Activated B cell treated with CpG ODN at 0.5 μM for 24 hours (primary cell): ENCODE results near the gene SNORC. TPM values are rescaled to one million over a fixed set of nuclear protein-coding genes. Genes with fewer than 3 reads are reported as not detected.

ENCODE experiments used
- ATAC-seq: fragments of 200-7000 bp; cut with Tn5 transposase; one replicate; pipeline ENCODE4 v1.10.0; 2021; ENCODE audit warnings: low read depth, mild to moderate bottlenecking, moderate library complexity
- CTCF ChIA-PET: fragments of 350-600 bp; sonication (Branson Sonifier 250); formaldehyde crosslinking; loops from one replicate; lab custom pipeline; 2021; ENCODE audit warnings: antibody characterized with exemption; lab: Charles Lee
- POLR2A ChIA-PET: fragments of 350-600 bp; sonication (Branson Sonifier 250); formaldehyde crosslinking; loops from one replicate; lab custom pipeline; 2021; ENCODE audit warnings: antibody characterized with exemption; lab: Charles Lee
- DNase-seq: peaks from one replicate; pipeline ENCODE4 v3.0.0; 2022
- H3K27ac Mint-ChIP-seq: one replicate; pipeline ENCODE4 v1.8.0; 2020; ENCODE audit warnings: mixed read lengths
- H3K27me3 Mint-ChIP-seq: one replicate; pipeline ENCODE4 v1.8.0; 2021; ENCODE audit warnings: mixed read lengths
- H3K36me3 Mint-ChIP-seq: one replicate; pipeline ENCODE4 v1.8.0; 2021; ENCODE audit warnings: low read depth, mixed read lengths
- H3K4me1 Mint-ChIP-seq: one replicate; pipeline ENCODE4 v1.8.0; 2021; ENCODE audit warnings: mixed read lengths
- H3K4me3 Mint-ChIP-seq: one replicate; pipeline ENCODE4 v1.8.0; 2020; ENCODE audit warnings: mild to moderate bottlenecking, mixed read lengths
- H3K9me3 Mint-ChIP-seq: one replicate; pipeline ENCODE4 v1.8.0; 2020; ENCODE audit warnings: mixed read lengths
- intact Hi-C: fragments of 100-400 bp; cut with micrococcal nuclease; formaldehyde crosslinking; loops from one replicate; pipeline ENCODE4 v1.15.1; 2024
- total RNA-seq: library from RNA; stranded (reverse); gene quantifications from 2 replicates; pipeline ENCODE4 v1.2.3, GENCODE V29; 2022
- TF ChIP-seq, protein P1 (sequence below): fragments of 200-600 bp; IDR thresholded peaks from one replicate; pipeline ENCODE4 v1.8.0; 2022; ENCODE audit warnings: antibody characterized with exemption, mild to moderate bottlenecking

The SNORC gene
- total RNA-seq, 1 donor from 2014 or later, result 2.1 TPM

DNA sequence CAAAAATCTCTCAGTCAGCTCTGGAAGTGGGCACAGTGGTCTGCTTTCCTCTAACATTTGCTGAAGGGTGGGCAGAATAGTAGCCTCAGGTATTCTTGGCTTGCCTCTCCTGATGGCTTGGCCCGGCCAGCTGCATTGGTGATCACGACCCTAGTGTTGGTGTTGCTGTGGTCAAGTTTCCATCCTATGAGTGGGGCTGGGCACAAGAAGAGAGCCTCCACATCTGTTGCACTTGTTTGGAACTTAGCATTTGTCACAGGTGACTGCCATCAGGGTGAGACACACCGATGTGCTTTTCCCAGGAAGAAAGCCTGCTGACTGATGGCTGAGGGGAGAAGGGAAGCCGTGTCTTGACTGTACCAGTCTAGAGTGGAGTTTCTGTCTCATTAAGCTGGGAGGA lies 33.1 kb upstream of the SNORC start:
- intact Hi-C loops, result loop anchor here (5.0 kb wide), 1 partner anchor 415 kb away; the partner anchor contains the start of gene ATG16L1
- TF ChIP-seq, protein P1, sequence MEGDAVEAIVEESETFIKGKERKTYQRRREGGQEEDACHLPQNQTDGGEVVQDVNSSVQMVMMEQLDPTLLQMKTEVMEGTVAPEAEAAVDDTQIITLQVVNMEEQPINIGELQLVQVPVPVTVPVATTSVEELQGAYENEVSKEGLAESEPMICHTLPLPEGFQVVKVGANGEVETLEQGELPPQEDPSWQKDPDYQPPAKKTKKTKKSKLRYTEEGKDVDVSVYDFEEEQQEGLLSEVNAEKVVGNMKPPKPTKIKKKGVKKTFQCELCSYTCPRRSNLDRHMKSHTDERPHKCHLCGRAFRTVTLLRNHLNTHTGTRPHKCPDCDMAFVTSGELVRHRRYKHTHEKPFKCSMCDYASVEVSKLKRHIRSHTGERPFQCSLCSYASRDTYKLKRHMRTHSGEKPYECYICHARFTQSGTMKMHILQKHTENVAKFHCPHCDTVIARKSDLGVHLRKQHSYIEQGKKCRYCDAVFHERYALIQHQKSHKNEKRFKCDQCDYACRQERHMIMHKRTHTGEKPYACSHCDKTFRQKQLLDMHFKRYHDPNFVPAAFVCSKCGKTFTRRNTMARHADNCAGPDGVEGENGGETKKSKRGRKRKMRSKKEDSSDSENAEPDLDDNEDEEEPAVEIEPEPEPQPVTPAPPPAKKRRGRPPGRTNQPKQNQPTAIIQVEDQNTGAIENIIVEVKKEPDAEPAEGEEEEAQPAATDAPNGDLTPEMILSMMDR, result no peak
- ChIA-PET POLR2A (interaction anchor here (0.6 kb wide), 1 partner anchor 24 kb away, joined by 9 read pairs; no protein-coding TSS in a partner anchor), CTCF (no interaction called here)
- H3K27me3 Mint-ChIP-seq, result no peaks in the 10 kb centered on the region
- no peak overlapping the region for H3K4me3 Mint-ChIP-seq
- H3K9me3 Mint-ChIP-seq, result no peaks in the 10 kb centered on the region
- DNase-seq (no peak), ATAC-seq (no peak)
- H3K27ac Mint-ChIP-seq, result peak overlapping the region; percentile 55
- peaks cover 32% of the 10 kb centered on the region for H3K4me1 Mint-ChIP-seq
- peaks cover 80% of the 10 kb centered on the region for H3K36me3 Mint-ChIP-seq

- Mint-ChIP-seq H3K9me3 (no peaks in the 10 kb centered on the region), H3K4me3 (peak overlapping the region; percentile 59), H3K27me3 (no peaks in the 10 kb centered on the region), H3K27ac (peak overlapping the region; percentile 88), H3K36me3 (peaks cover 80% of the 10 kb centered on the region), H3K4me1 (peaks cover 32% of the 10 kb centered on the region)
- ATAC-seq (peak; percentile 94), DNase-seq (peak; percentile 32)
- intact Hi-C loops, result loop anchor here (5.0 kb wide), 1 partner anchor 414 kb away; the partner anchor contains the start of gene ATG16L1
- ChIA-PET POLR2A (no interaction called here), CTCF (interaction anchor here (1.0 kb wide), 1 partner anchor 412 kb away, joined by 3 read pairs; no protein-coding TSS in a partner anchor)
- TF ChIP-seq, protein P1, result no peak
Measured at GRCh38 chr2:232838406-232838874, 31.6 kb upstream of the SNORC start.

DNA sequence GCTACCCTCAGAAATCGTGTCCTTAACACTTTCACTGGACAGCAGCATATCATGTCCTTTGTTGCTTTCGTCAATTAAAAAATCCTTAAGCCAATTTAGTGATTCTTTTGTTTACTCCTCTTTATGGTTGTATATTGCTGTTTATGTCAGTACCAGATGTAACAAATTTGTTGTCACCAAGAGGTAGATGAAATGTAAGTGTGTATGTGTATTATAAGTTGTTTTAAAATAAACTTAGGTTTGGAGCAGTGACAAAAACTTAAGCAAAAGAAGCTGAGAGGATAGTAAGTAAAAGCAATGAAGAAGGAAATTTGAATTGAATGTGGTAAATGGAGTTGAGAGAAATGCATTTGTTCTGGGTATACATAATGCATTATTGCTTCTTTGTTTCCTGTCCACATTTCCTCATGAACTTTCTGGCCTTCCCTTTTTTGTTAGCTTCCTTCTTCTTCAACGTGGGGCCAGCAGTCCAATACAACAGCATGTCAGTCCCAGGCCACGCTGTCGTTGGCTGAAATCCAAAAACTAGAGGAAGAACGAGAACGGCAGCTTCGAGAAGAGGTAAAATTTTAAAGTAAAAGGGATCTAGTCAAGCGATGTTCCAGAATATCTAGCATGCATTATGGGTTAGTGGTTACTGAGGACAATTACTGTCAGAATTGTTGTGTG lies 30.5 kb upstream of the SNORC start:
- Mint-ChIP-seq H3K9me3 (no peaks in the 10 kb centered on the region), H3K36me3 (peaks cover 80% of the 10 kb centered on the region), H3K4me3 (no peak overlapping the region), H3K27me3 (no peaks in the 10 kb centered on the region), H3K27ac (peak overlapping the region; percentile 88), H3K4me1 (peaks cover 32% of the 10 kb centered on the region)
- ChIA-PET CTCF (interaction anchor here (0.8 kb wide), 1 partner anchor 215 kb away, joined by 3 read pairs; no protein-coding TSS in a partner anchor), POLR2A (no interaction called here)
- TF ChIP-seq, protein P1, result no peak
- intact Hi-C loops, result loop anchor here (5.0 kb wide), 1 partner anchor 413 kb away; the partner anchor contains the start of gene ATG16L1
- ATAC-seq, result no peak
- DNase-seq, result no peak

GRCh38 chr2:232842689-232843088 lies 27.4 kb upstream of the SNORC start:
- no peak overlapping the region for H3K27ac Mint-ChIP-seq
- TF ChIP-seq, protein P1, result no peak
- intact Hi-C loops, result no loop called here
- ATAC-seq (no peak), DNase-seq (no peak)
- peaks cover 84% of the 10 kb centered on the region for H3K36me3 Mint-ChIP-seq
- H3K9me3 Mint-ChIP-seq, result no peaks in the 10 kb centered on the region
- peaks cover 26% of the 10 kb centered on the region for H3K4me1 Mint-ChIP-seq
- no peaks in the 10 kb centered on the region for H3K27me3 Mint-ChIP-seq
- POLR2A ChIA-PET, result no interaction called here
- CTCF ChIA-PET, result interaction anchor here (1.5 kb wide), 1 partner anchor 11 kb away, joined by 4 read pairs; no protein-coding TSS in a partner anchor
- H3K4me3 Mint-ChIP-seq, result no peak overlapping the region

DNA sequence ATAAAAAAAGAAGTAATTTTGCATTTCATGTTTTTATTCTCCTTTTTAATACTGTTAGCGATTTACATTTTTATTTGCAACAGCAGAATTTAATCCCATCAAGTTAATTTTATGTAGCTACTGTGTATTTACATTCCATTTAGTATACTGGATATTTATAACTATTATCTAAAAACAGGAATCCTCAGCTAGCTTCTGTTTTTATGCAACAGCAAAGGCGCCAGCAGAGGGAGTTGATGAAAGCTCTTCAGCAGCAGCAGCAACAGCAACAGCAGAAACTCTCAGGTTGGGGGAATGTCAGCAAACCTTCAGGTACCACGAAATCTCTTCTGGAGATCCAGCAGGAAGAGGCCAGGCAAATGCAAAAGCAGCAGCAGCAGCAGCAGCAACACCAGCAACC lies 26.2 kb upstream of the SNORC start:
- ATAC-seq (no peak), DNase-seq (no peak)
- no peak overlapping the region for H3K27ac Mint-ChIP-seq
- TF ChIP-seq, protein P1, result no peak
- peaks cover 15% of the 10 kb centered on the region for H3K4me1 Mint-ChIP-seq
- intact Hi-C loops, result no loop called here
- peaks cover 86% of the 10 kb centered on the region for H3K36me3 Mint-ChIP-seq
- H3K4me3 Mint-ChIP-seq, result no peak overlapping the region
- H3K27me3 Mint-ChIP-seq, result no peaks in the 10 kb centered on the region
- CTCF ChIA-PET, result no interaction called here
- no peaks in the 10 kb centered on the region for H3K9me3 Mint-ChIP-seq
- POLR2A ChIA-PET, result no interaction called here
